Vagina (tissue), 2 donors: ENCODE measurements around the gene PIP5K1B. TPM values are rescaled to one million over a fixed set of nuclear protein-coding genes. Genes with fewer than 3 reads are reported as not detected.

Source experiments
- DNase-seq, 2 donors: peaks; one replicate each; pipeline ENCODE4 v3.0.0-alpha.2; 2017; ENCODE audit errors: extremely low spot score in 2 of 2
- H3K27ac ChIP-seq: fragments of 200-600 bp; sonication (generic); one replicate; pipeline ENCODE4 v1.5.1; 2019
- H3K27me3 ChIP-seq: fragments of 200-600 bp; sonication (generic); one replicate; pipeline ENCODE4 v1.5.1; 2019
- H3K36me3 ChIP-seq, 2 donors: fragments of 200-600 bp; sonication (generic); one replicate each; pipeline ENCODE4 v1.5.1; 2017 to 2019
- H3K4me1 ChIP-seq: fragments of 200-600 bp; sonication (generic); one replicate; pipeline ENCODE4 v1.5.1; 2019
- H3K4me3 ChIP-seq, 2 donors: fragments of 200-600 bp; sonication (generic); 1 replicate in 1 of 2; 2 replicates in 1 of 2; pipeline ENCODE4 v1.5.1; 2016 to 2019
- H3K9me3 ChIP-seq: fragments of 200-600 bp; sonication (generic); one replicate; pipeline ENCODE4 v1.5.1; 2019
- POLR2A ChIP-seq, 2 donors: fragments of 450-650 bp; IDR thresholded peaks; one replicate each; pipeline ENCODE4 v1.6.1; 2017; ENCODE audit warnings: antibody characterized with exemption in 2 of 2, mild to moderate bottlenecking in 2 of 2, moderate library complexity in 2 of 2
- POLR2AphosphoS5 ChIP-seq, 2 donors: sonication (generic); formaldehyde crosslinking; IDR thresholded peaks; one replicate each; pipeline ENCODE4 v1.9.0; 2017; ENCODE audit warnings: antibody characterized with exemption in 2 of 2, mild to moderate bottlenecking in 2 of 2, low read depth in 1 of 2; ENCODE audit not compliant: insufficient read depth in 1 of 2
- intact Hi-C: fragments of 100-400 bp; cut with DNase I; formaldehyde crosslinking; loops from one replicate; pipeline ENCODE4 v1.15.1; 2023
- total RNA-seq: library from RNA; depleted of rRNA; stranded (reverse); fragments of >200 nt; gene quantifications from one replicate; pipeline ENCODE4 v1.2.3, GENCODE V29; 2016
- TF ChIP-seq, protein P1 (sequence below), 3 experiments: fragments of 450-650 bp in 2 of 3; fragments of 200-600 bp in 1 of 3; sonication (generic) in 1 of 3; IDR thresholded peaks; one replicate each; pipeline ENCODE4 v1.5.1; 2017 to 2019; ENCODE audit warnings: antibody characterized with exemption in 3 of 3, mild to moderate bottlenecking in 2 of 3, moderate library complexity in 2 of 3

Gene PIP5K1B
- total RNA-seq, 1 donor from 2014 or later: 2.9 TPM

GRCh38 chr9:68715181-68715456 lies 10.1 kb downstream of the PIP5K1B start:
- intact Hi-C loops: no loop called here

GRCh38 chr9:68717552-68718443 lies 12.8 kb downstream of the PIP5K1B start:
- Histone ChIP-seq H3K27me3 (no peaks in the 10 kb centered on the region), H3K4me1 (no peaks in the 10 kb centered on the region), H3K9me3 (no peaks in the 10 kb centered on the region), H3K36me3 (no peaks in the 10 kb centered on the region), H3K4me3 (no peak overlapping the region), H3K27ac (no peak overlapping the region)
- DNase-seq: no peak
- intact Hi-C loops: no loop called here
- TF ChIP-seq POLR2A (IDR thresholded peaks at IDR 0.05): no peak
- TF ChIP-seq, protein P1, sequence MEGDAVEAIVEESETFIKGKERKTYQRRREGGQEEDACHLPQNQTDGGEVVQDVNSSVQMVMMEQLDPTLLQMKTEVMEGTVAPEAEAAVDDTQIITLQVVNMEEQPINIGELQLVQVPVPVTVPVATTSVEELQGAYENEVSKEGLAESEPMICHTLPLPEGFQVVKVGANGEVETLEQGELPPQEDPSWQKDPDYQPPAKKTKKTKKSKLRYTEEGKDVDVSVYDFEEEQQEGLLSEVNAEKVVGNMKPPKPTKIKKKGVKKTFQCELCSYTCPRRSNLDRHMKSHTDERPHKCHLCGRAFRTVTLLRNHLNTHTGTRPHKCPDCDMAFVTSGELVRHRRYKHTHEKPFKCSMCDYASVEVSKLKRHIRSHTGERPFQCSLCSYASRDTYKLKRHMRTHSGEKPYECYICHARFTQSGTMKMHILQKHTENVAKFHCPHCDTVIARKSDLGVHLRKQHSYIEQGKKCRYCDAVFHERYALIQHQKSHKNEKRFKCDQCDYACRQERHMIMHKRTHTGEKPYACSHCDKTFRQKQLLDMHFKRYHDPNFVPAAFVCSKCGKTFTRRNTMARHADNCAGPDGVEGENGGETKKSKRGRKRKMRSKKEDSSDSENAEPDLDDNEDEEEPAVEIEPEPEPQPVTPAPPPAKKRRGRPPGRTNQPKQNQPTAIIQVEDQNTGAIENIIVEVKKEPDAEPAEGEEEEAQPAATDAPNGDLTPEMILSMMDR (IDR thresholded peaks at IDR 0.05): no peak
- no peak for TF ChIP-seq POLR2AphosphoS5 (IDR thresholded peaks at IDR 0.05; ENCODE audit: insufficient read depth in 1 of 2, low read depth in 1 of 2)

More at GRCh38 chr9:68715181-68715456, 10.1 kb downstream of the PIP5K1B start:
- no peaks in the 10 kb centered on the region for H3K4me1 ChIP-seq
- H3K9me3 ChIP-seq: no peaks in the 10 kb centered on the region
- H3K27me3 ChIP-seq: no peaks in the 10 kb centered on the region
- TF ChIP-seq, protein P1 (IDR thresholded peaks at IDR 0.05): no peak
- no peak for TF ChIP-seq POLR2A (IDR thresholded peaks at IDR 0.05)
- no peak for TF ChIP-seq POLR2AphosphoS5 (IDR thresholded peaks at IDR 0.05; ENCODE audit: insufficient read depth in 1 of 2, low read depth in 1 of 2)
- no peak overlapping the region for H3K4me3 ChIP-seq
- DNase-seq: no peak
- H3K36me3 ChIP-seq: no peaks in the 10 kb centered on the region
- no peak overlapping the region for H3K27ac ChIP-seq

GRCh38 chr9:68719847-68720246 lies 14.8 kb downstream of the PIP5K1B start:
- DNase-seq: no peak
- Histone ChIP-seq H3K36me3 (no peaks in the 10 kb centered on the region), H3K4me3 (no peak overlapping the region), H3K27ac (no peak overlapping the region), H3K27me3 (no peaks in the 10 kb centered on the region), H3K4me1 (no peaks in the 10 kb centered on the region), H3K9me3 (no peaks in the 10 kb centered on the region)
- TF ChIP-seq, protein P1 (IDR thresholded peaks at IDR 0.05): no peak
- intact Hi-C loops: no loop called here

GRCh38 chr9:68720656-68721313 lies 15.7 kb downstream of the PIP5K1B start:
- intact Hi-C loops: no loop called here
- DNase-seq: no peak

More at GRCh38 chr9:68720656-68721313, 15.7 kb downstream of the PIP5K1B start:
- no peak overlapping the region for H3K27ac ChIP-seq
- TF ChIP-seq POLR2A (IDR thresholded peaks at IDR 0.05) (no peak), POLR2AphosphoS5 (IDR thresholded peaks at IDR 0.05; ENCODE audit: insufficient read depth in 1 of 2, low read depth in 1 of 2) (no peak)
- TF ChIP-seq, protein P1 (IDR thresholded peaks at IDR 0.05): no peak
- no peak overlapping the region for H3K4me3 ChIP-seq
- no peaks in the 10 kb centered on the region for H3K4me1 ChIP-seq
- no peaks in the 10 kb centered on the region for H3K27me3 ChIP-seq
- H3K36me3 ChIP-seq: no peaks in the 10 kb centered on the region
- no peaks in the 10 kb centered on the region for H3K9me3 ChIP-seq
